ENCODE data around the gene PLA2G4E. TPM values are rescaled to one million over a fixed set of nuclear protein-coding genes. Genes with fewer than 3 reads are reported as not detected.

PLA2G4E gene
- total RNA-seq, 1 experiment from 2014 or later, result not detected

GRCh38 chr15:41978534-41978933 lies 42.3 kb downstream of the PLA2G4E start:
- no peak for DNase-seq (ENCODE audit: low spot score)

GRCh38 chr15:41977757-41978383 lies 43.0 kb downstream of the PLA2G4E start:
- no peak for DNase-seq (ENCODE audit: low spot score)

- DNase-seq (ENCODE audit: low spot score), result no peak
These were observed 45.2 kb downstream of the PLA2G4E start for GRCh38 chr15:41975669-41976068.

GRCh38 chr15:41974041-41974440 lies 46.8 kb downstream of the PLA2G4E start:
- no peak for DNase-seq (ENCODE audit: low spot score)

- peak; percentile 99 for DNase-seq (ENCODE audit: low spot score)
These were observed 48.3 kb downstream of the PLA2G4E start, which contains the start of gene EHD4 for GRCh38 chr15:41972253-41973242. EHD4 (minus strand) TSS chr15:41972557; CDS start chr15:41972494, 63 bp downstream.

- no peak for DNase-seq (ENCODE audit: low spot score)
These were observed 49.0 kb downstream of the PLA2G4E start for GRCh38 chr15:41971895-41972252.

GRCh38 chr15:41971089-41971894 lies 49.5 kb downstream of the PLA2G4E start:
- peak; percentile 56 for DNase-seq (ENCODE audit: low spot score)

GRCh38 chr15:41970456-41970855 lies 50.4 kb downstream of the PLA2G4E start:
- DNase-seq (ENCODE audit: low spot score), result no peak

GRCh38 chr15:41969851-41970431 lies 50.9 kb downstream of the PLA2G4E start:
- no peak for DNase-seq (ENCODE audit: low spot score)

- no peak for DNase-seq (ENCODE audit: low spot score)
These were observed 52.1 kb downstream of the PLA2G4E start for GRCh38 chr15:41968701-41969100.

- no peak for DNase-seq (ENCODE audit: low spot score)
These were observed 53.2 kb downstream of the PLA2G4E start for GRCh38 chr15:41967506-41968206.

- DNase-seq (ENCODE audit: low spot score), result no peak
These were observed 53.8 kb downstream of the PLA2G4E start for GRCh38 chr15:41966920-41967465.

- no peak for DNase-seq (ENCODE audit: low spot score)
These were observed 54.4 kb downstream of the PLA2G4E start for GRCh38 chr15:41966414-41966812.

- DNase-seq (ENCODE audit: low spot score), result no peak
These were observed 55.1 kb downstream of the PLA2G4E start for GRCh38 chr15:41965441-41966413.

- no peak for DNase-seq (ENCODE audit: low spot score)
These were observed 59.1 kb downstream of the PLA2G4E start for GRCh38 chr15:41961595-41962202.

- no peak for DNase-seq (ENCODE audit: low spot score)
These were observed 59.8 kb downstream of the PLA2G4E start for GRCh38 chr15:41961001-41961518.

GRCh38 chr15:41958002-41958420 lies 62.8 kb downstream of the PLA2G4E start:
- DNase-seq (ENCODE audit: low spot score), result no peak

GRCh38 chr15:41957021-41957897 lies 63.6 kb downstream of the PLA2G4E start:
- DNase-seq (ENCODE audit: low spot score), result no peak
